ENCODE data around the gene C11orf52.

DNA sequence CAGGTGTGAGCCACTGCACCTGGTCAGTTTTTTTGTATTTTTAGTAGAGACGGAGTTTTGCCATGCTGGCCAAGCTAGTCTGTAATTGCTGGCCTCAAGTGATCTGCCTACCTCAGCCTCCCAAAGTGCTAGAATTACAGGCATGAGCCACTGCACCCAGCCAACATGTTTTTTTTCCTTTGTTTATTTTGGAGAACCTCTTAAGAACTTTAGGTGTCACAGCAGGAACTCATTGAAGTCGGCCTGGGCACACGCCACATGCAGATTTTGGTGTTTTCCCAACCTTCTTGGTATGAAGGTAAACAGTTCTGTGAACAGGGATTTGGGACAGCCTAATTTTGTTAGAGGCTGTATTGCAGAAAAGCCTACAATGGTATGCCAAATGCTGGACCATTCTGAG lies 27.8 kb downstream of the C11orf52 start:
- TF ChIP-seq, protein P1, sequence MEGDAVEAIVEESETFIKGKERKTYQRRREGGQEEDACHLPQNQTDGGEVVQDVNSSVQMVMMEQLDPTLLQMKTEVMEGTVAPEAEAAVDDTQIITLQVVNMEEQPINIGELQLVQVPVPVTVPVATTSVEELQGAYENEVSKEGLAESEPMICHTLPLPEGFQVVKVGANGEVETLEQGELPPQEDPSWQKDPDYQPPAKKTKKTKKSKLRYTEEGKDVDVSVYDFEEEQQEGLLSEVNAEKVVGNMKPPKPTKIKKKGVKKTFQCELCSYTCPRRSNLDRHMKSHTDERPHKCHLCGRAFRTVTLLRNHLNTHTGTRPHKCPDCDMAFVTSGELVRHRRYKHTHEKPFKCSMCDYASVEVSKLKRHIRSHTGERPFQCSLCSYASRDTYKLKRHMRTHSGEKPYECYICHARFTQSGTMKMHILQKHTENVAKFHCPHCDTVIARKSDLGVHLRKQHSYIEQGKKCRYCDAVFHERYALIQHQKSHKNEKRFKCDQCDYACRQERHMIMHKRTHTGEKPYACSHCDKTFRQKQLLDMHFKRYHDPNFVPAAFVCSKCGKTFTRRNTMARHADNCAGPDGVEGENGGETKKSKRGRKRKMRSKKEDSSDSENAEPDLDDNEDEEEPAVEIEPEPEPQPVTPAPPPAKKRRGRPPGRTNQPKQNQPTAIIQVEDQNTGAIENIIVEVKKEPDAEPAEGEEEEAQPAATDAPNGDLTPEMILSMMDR (conservative IDR thresholded peaks at IDR 0.05; ENCODE audit: low read depth, low read length): no peak
- TF ChIP-seq EZH2 (IDR thresholded peaks at IDR 0.05; ENCODE audit: low read length, unreplicated experiment): no peak
- TF ChIP-seq EZH2phosphoT487 (IDR thresholded peaks at IDR 0.05; ENCODE audit: borderline replicate concordance, low read length): no peak

Measured in PC-3 (cell line).